Lower leg skin (tissue), 3 donors: ENCODE data around the gene RBM33.

ENCODE experiments used
- POLR2A ChIP-seq, 2 donors: fragments of 450-650 bp; IDR thresholded peaks; one replicate each; pipeline ENCODE4 v1.6.1; 2016 to 2017; ENCODE audit warnings: antibody characterized with exemption in 2 of 2, mild to moderate bottlenecking in 1 of 2, moderate library complexity in 1 of 2
- TF ChIP-seq, protein P1 (sequence below), 3 donors: fragments of 450-650 bp; IDR thresholded peaks; one replicate each; pipeline ENCODE4 v1.5.1; 2016; ENCODE audit warnings: antibody characterized with exemption in 3 of 3, mild to moderate bottlenecking in 3 of 3, moderate library complexity in 2 of 3

DNA sequence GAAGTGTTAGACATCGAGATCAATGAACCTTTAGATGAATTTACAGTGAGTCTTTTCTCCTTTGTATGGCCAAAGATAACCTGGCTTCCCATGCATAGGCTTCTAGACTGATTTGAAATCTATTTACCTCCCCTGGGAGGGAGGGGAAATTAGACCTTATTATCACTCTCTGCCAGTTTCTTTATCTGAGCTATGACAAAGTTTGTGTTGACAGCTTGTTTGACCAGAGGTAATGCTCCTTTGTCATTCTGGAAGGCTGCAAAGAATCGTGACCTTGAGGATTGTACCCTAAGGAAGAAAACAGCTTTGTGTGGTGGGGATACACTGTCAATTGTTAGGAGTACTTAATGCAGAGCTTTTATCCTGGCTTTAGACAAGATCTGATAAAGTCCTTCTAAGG is 36.4 kb downstream of the RBM33 start:
- TF ChIP-seq, protein P1, sequence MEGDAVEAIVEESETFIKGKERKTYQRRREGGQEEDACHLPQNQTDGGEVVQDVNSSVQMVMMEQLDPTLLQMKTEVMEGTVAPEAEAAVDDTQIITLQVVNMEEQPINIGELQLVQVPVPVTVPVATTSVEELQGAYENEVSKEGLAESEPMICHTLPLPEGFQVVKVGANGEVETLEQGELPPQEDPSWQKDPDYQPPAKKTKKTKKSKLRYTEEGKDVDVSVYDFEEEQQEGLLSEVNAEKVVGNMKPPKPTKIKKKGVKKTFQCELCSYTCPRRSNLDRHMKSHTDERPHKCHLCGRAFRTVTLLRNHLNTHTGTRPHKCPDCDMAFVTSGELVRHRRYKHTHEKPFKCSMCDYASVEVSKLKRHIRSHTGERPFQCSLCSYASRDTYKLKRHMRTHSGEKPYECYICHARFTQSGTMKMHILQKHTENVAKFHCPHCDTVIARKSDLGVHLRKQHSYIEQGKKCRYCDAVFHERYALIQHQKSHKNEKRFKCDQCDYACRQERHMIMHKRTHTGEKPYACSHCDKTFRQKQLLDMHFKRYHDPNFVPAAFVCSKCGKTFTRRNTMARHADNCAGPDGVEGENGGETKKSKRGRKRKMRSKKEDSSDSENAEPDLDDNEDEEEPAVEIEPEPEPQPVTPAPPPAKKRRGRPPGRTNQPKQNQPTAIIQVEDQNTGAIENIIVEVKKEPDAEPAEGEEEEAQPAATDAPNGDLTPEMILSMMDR (IDR thresholded peaks at IDR 0.05) = no peak
- TF ChIP-seq POLR2A (IDR thresholded peaks at IDR 0.05) = no peak
